ENCODE results near the gene MAP3K2.

GRCh38 chr2:127358971-127359370, 28.8 kb downstream of the MAP3K2 start:
- TF ChIP-seq CTCF (conservative IDR thresholded peaks at IDR 0.05; ENCODE audit: low read depth, low read length), result no peak
- TF ChIP-seq EZH2 (IDR thresholded peaks at IDR 0.05; ENCODE audit: borderline replicate concordance, low read depth, low read length, poor library complexity, severe bottlenecking), result no peak

Data from A673 (cell line).